GM21447 (cell line): ENCODE results near the gene ATXN7.
A peak's percentile ranks its signal among the peaks of the same experiment; 100 is the strongest.

Experiments used
- ATAC-seq: cut with Tn5 transposase; IDR thresholded peaks from one replicate; pipeline ENCODE4 v1.9.1; 2021; ENCODE audit not compliant: unreplicated experiment

ATXN7 gene

GRCh38 chr3:63905731-63906620 lies 42.3 kb downstream of the ATXN7 start:
- no peak for ATAC-seq

- ATAC-seq, result no peak
These were observed 44.5 kb downstream of the ATXN7 start for GRCh38 chr3:63908081-63908736.

GRCh38 chr3:63908776-63909175 lies 45.1 kb downstream of the ATXN7 start:
- ATAC-seq, result no peak

GRCh38 chr3:63909431-63909830 lies 45.8 kb downstream of the ATXN7 start:
- ATAC-seq, result no peak

- ATAC-seq, result no peak
These were observed 46.3 kb downstream of the ATXN7 start for GRCh38 chr3:63910001-63910400.

- ATAC-seq, result no peak
These were observed 47.2 kb downstream of the ATXN7 start for GRCh38 chr3:63910891-63911290.

GRCh38 chr3:63911509-63911872 lies 47.8 kb downstream of the ATXN7 start:
- ATAC-seq, result peak; percentile 24

GRCh38 chr3:63911873-63912767 lies 48.5 kb downstream of the ATXN7 start, which contains the start of gene SCAANT1:
Gene SCAANT1, minus strand, starts transcription at chr3:63912383.
- ATAC-seq, result peak; percentile 77

GRCh38 chr3:63912768-63913588 lies 49.3 kb downstream of the ATXN7 start:
- no peak for ATAC-seq

- no peak for ATAC-seq
These were observed 50.6 kb downstream of the ATXN7 start for GRCh38 chr3:63914312-63914711.

GRCh38 chr3:63918321-63918720 lies 54.7 kb downstream of the ATXN7 start:
- ATAC-seq, result no peak

- no peak for ATAC-seq
These were observed 56.3 kb downstream of the ATXN7 start for GRCh38 chr3:63920001-63920400.

GRCh38 chr3:63921741-63922482 lies 58.2 kb downstream of the ATXN7 start:
- ATAC-seq, result peak; percentile 89

GRCh38 chr3:63922491-63923199 lies 59.0 kb downstream of the ATXN7 start:
- ATAC-seq, result no peak

GRCh38 chr3:63926309-63926708 lies 62.6 kb downstream of the ATXN7 start:
- no peak for ATAC-seq

- ATAC-seq, result peak; percentile 66
These were observed 64.0 kb downstream of the ATXN7 start for GRCh38 chr3:63927422-63928280.

- no peak for ATAC-seq
These were observed 67.6 kb downstream of the ATXN7 start for GRCh38 chr3:63931290-63931689.

GRCh38 chr3:63932509-63933212 lies 69.0 kb downstream of the ATXN7 start:
- no peak for ATAC-seq
